ENCODE data around the gene SAMD8. TPM values are rescaled to one million over a fixed set of nuclear protein-coding genes. Genes with fewer than 3 reads are reported as not detected.
A peak's percentile ranks its signal among the peaks of the same experiment; 100 is the strongest.
"Not testable (repeated sequence)": the region's sequence is repeated elsewhere in the genome, so short reads cannot be mapped to it uniquely, and the experiment has no call there.

SAMD8 gene
- total RNA-seq, 2 donors from 2014 or later, result 19.8 to 42.0 TPM

- H3K4me1 Mint-ChIP-seq, result peaks cover 15% of the 10 kb centered on the region
- H3K36me3 Mint-ChIP-seq (ENCODE audit: low read depth), result peaks cover 78% of the 10 kb centered on the region
- H3K27me3 Mint-ChIP-seq, result no peaks in the 10 kb centered on the region
- no peak overlapping the region for H3K4me3 Mint-ChIP-seq
- ATAC-seq (replicated peaks), result no peak
- H3K27ac Mint-ChIP-seq, result no peak overlapping the region
- no peaks in the 10 kb centered on the region for H3K9me3 Mint-ChIP-seq
Measured at GRCh38 chr10:75170215-75170614, 58.8 kb downstream of the SAMD8 start.

GRCh38 chr10:75175046-75175445, 63.6 kb downstream of the SAMD8 start:
- Mint-ChIP-seq H3K4me3 (no peak overlapping the region), H3K36me3 (ENCODE audit: low read depth) (peaks cover 82% of the 10 kb centered on the region), H3K27ac (no peak overlapping the region), H3K9me3 (no peaks in the 10 kb centered on the region), H3K4me1 (peaks cover 10% of the 10 kb centered on the region), H3K27me3 (no peaks in the 10 kb centered on the region)
- ATAC-seq (replicated peaks), result no peak

- Mint-ChIP-seq H3K36me3 (ENCODE audit: low read depth) (peaks cover 76% of the 10 kb centered on the region), H3K9me3 (no peaks in the 10 kb centered on the region)
- ATAC-seq (replicated peaks), result no peak
Measured at GRCh38 chr10:75176046-75176445, 64.6 kb downstream of the SAMD8 start.

GRCh38 chr10:75176736-75177135, 65.3 kb downstream of the SAMD8 start:
- Mint-ChIP-seq H3K36me3 (ENCODE audit: low read depth) (peaks cover 77% of the 10 kb centered on the region), H3K4me1 (peaks cover 17% of the 10 kb centered on the region), H3K4me3 (no peak overlapping the region), H3K27ac (no peak overlapping the region), H3K27me3 (no peaks in the 10 kb centered on the region), H3K9me3 (no peaks in the 10 kb centered on the region)
- no peak for ATAC-seq (replicated peaks)

More at GRCh38 chr10:75176046-75176445, 64.6 kb downstream of the SAMD8 start:
- no peak overlapping the region for H3K27ac Mint-ChIP-seq
- no peak overlapping the region for H3K4me3 Mint-ChIP-seq
- H3K4me1 Mint-ChIP-seq, result peaks cover 10% of the 10 kb centered on the region
- H3K27me3 Mint-ChIP-seq, result no peaks in the 10 kb centered on the region

- peaks cover 22% of the 10 kb centered on the region for H3K4me1 Mint-ChIP-seq
- H3K36me3 Mint-ChIP-seq (ENCODE audit: low read depth), result peaks cover 62% of the 10 kb centered on the region
- no peak for ATAC-seq (replicated peaks)
- no peaks in the 10 kb centered on the region for H3K9me3 Mint-ChIP-seq
- peak overlapping the region; percentile 89 for H3K27ac Mint-ChIP-seq
- no peaks in the 10 kb centered on the region for H3K27me3 Mint-ChIP-seq
- H3K4me3 Mint-ChIP-seq, result peak overlapping the region; percentile 31
Measured at GRCh38 chr10:75179657-75180177, 68.3 kb downstream of the SAMD8 start.

GRCh38 chr10:75180592-75180991, 69.1 kb downstream of the SAMD8 start:
- peak overlapping the region; percentile 89 for H3K27ac Mint-ChIP-seq
- H3K9me3 Mint-ChIP-seq, result no peaks in the 10 kb centered on the region
- ATAC-seq (replicated peaks), result peak; percentile 56
- peaks cover 16% of the 10 kb centered on the region for H3K4me1 Mint-ChIP-seq
- H3K36me3 Mint-ChIP-seq (ENCODE audit: low read depth), result peaks cover 56% of the 10 kb centered on the region
- H3K4me3 Mint-ChIP-seq, result peak overlapping the region; percentile 31
- no peaks in the 10 kb centered on the region for H3K27me3 Mint-ChIP-seq

- peak overlapping the region; percentile 60 for H3K27ac Mint-ChIP-seq
- peak; percentile 87 for ATAC-seq (replicated peaks)
- H3K27me3 Mint-ChIP-seq, result no peaks in the 10 kb centered on the region
- no peaks in the 10 kb centered on the region for H3K9me3 Mint-ChIP-seq
- no peak overlapping the region for H3K4me3 Mint-ChIP-seq
- peaks cover 51% of the 10 kb centered on the region for H3K36me3 Mint-ChIP-seq (ENCODE audit: low read depth)
- peaks cover 16% of the 10 kb centered on the region for H3K4me1 Mint-ChIP-seq
Measured at GRCh38 chr10:75181073-75181472, 69.6 kb downstream of the SAMD8 start.

- no peak for ATAC-seq (replicated peaks)
- Mint-ChIP-seq H3K4me1 (peaks cover 8% of the 10 kb centered on the region), H3K4me3 (no peak overlapping the region), H3K27me3 (no peaks in the 10 kb centered on the region), H3K9me3 (no peaks in the 10 kb centered on the region), H3K27ac (peak overlapping the region; percentile 67), H3K36me3 (ENCODE audit: low read depth) (peaks cover 10% of the 10 kb centered on the region)
Measured at GRCh38 chr10:75186310-75186709, 74.9 kb downstream of the SAMD8 start.

- H3K27me3 Mint-ChIP-seq, result no peaks in the 10 kb centered on the region
- no peaks in the 10 kb centered on the region for H3K9me3 Mint-ChIP-seq
- no peak overlapping the region for H3K27ac Mint-ChIP-seq
- H3K36me3 Mint-ChIP-seq (ENCODE audit: low read depth), result no peaks in the 10 kb centered on the region
- peak; percentile 83 for ATAC-seq (replicated peaks)
- H3K4me1 Mint-ChIP-seq, result peaks cover 5% of the 10 kb centered on the region
- H3K4me3 Mint-ChIP-seq, result no peak overlapping the region
Measured at GRCh38 chr10:75187961-75188426, 76.5 kb downstream of the SAMD8 start.

GRCh38 chr10:75188522-75188921, 77.1 kb downstream of the SAMD8 start:
- H3K9me3 Mint-ChIP-seq; H3K36me3 Mint-ChIP-seq (ENCODE audit: low read depth); H3K27me3 Mint-ChIP-seq; ATAC-seq (replicated peaks); H3K27ac Mint-ChIP-seq; H3K4me1 Mint-ChIP-seq; H3K4me3 Mint-ChIP-seq: not testable (repeated sequence)

GRCh38 chr10:75189266-75190096, 78.0 kb downstream of the SAMD8 start:
- Mint-ChIP-seq H3K9me3 (no peaks in the 10 kb centered on the region), H3K4me1 (no peaks in the 10 kb centered on the region), H3K36me3 (ENCODE audit: low read depth) (no peaks in the 10 kb centered on the region), H3K4me3 (no peak overlapping the region), H3K27ac (no peak overlapping the region), H3K27me3 (no peaks in the 10 kb centered on the region)
- ATAC-seq (replicated peaks), result no peak

GRCh38 chr10:75191821-75192568, 80.5 kb downstream of the SAMD8 start:
- Mint-ChIP-seq H3K4me1 (peaks cover 4% of the 10 kb centered on the region), H3K4me3 (no peak overlapping the region), H3K27me3 (no peaks in the 10 kb centered on the region), H3K9me3 (no peaks in the 10 kb centered on the region), H3K36me3 (ENCODE audit: low read depth) (no peaks in the 10 kb centered on the region), H3K27ac (no peak overlapping the region)
- ATAC-seq (replicated peaks), result no peak

- ATAC-seq (replicated peaks); H3K36me3 Mint-ChIP-seq (ENCODE audit: low read depth); H3K27ac Mint-ChIP-seq; H3K27me3 Mint-ChIP-seq; H3K9me3 Mint-ChIP-seq; H3K4me1 Mint-ChIP-seq; H3K4me3 Mint-ChIP-seq: not testable (repeated sequence)
Measured at GRCh38 chr10:75194625-75195024, 83.2 kb downstream of the SAMD8 start.

- ATAC-seq (replicated peaks), result no peak
- peaks cover 5% of the 10 kb centered on the region for H3K4me1 Mint-ChIP-seq
- H3K27me3 Mint-ChIP-seq, result no peaks in the 10 kb centered on the region
- H3K27ac Mint-ChIP-seq, result no peak overlapping the region
- no peak overlapping the region for H3K4me3 Mint-ChIP-seq
- no peaks in the 10 kb centered on the region for H3K9me3 Mint-ChIP-seq
- H3K36me3 Mint-ChIP-seq (ENCODE audit: low read depth), result no peaks in the 10 kb centered on the region
Measured at GRCh38 chr10:75195035-75195763, 83.7 kb downstream of the SAMD8 start.

Data from activated T-helper 17 cell treated with anti-CD3 and anti-CD28 coated beads, Interleukin-2, amount 50 U/mL, for 72 hours (primary cell).